ENCODE measurements around the gene GIT1. TPM values are rescaled to one million over a fixed set of nuclear protein-coding genes. Genes with fewer than 3 reads are reported as not detected.
A peak's percentile ranks its signal among the peaks of the same experiment; 100 is the strongest.

The GIT1 gene
- total and polyA plus RNA-seq, 2 of the 13 experiments (the other 11 are each of a cell fraction or from before 2014, with no cell fraction given): 14.2 to 30.8 TPM

DNA sequence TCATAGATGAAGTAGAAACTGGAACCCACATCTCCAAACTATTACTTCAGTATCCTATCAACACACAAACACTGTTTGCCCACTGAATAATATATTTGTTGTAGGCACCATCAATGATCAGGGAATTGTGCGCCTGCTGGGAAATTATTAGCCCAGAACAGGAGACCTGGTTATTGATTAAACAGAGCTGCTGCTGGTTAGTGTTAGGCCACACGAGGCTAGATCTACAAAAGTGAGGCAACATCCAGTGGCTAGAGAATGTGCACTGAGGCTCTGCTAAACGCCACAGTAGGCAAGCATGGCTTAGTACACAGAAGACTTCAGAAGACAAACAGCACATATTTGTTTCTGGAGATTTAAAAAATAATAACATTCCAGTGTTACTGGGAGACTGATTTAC, 33.6 kb downstream of the GIT1 start (continued):
- no peak for TF ChIP-seq ZNF564 (CRISPR knock-in tag; IDR thresholded peaks at IDR 0.05)
- TF ChIP-seq, protein P1, sequence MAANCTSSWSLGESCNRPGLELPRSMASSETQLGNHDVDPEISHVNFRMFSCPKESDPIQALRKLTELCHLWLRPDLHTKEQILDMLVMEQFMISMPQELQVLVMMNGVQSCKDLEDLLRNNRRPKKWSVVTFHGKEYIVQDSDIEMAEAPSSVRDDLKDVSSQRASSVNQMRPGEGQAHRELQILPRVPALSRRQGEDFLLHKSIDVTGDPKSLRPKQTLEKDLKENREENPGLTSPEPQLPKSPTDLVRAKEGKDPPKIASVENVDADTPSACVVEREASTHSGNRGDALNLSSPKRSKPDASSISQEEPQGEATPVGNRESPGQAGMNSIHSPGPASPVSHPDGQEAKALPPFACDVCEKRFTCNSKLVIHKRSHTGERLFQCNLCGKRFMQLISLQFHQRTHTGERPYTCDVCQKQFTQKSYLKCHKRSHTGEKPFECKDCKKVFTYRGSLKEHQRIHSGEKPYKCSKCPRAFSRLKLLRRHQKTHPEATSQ (CRISPR knock-in tag; IDR thresholded peaks at IDR 0.05; ENCODE audit: borderline replicate concordance): no peak
- TF ChIP-seq ZNF160 (CRISPR knock-in tag; IDR thresholded peaks at IDR 0.05): no peak
- no peak for TF ChIP-seq RFX3 (CRISPR knock-in tag; IDR thresholded peaks at IDR 0.05)
- no peak for TF ChIP-seq ZNF660 (CRISPR knock-in tag; IDR thresholded peaks at IDR 0.05; ENCODE audit: borderline replicate concordance, low read depth)
- TF ChIP-seq PITX1 (CRISPR knock-in tag; IDR thresholded peaks at IDR 0.05): no peak
- no peak for TF ChIP-seq MYNN (CRISPR knock-in tag; IDR thresholded peaks at IDR 0.05; ENCODE audit: low read depth)
- TF ChIP-seq ZNF496 (CRISPR knock-in tag; IDR thresholded peaks at IDR 0.05; ENCODE audit: insufficient replicate concordance): no peak
- no peak for TF ChIP-seq ZNF766 (CRISPR knock-in tag; IDR thresholded peaks at IDR 0.05; ENCODE audit: borderline replicate concordance)
- peak; percentile 57; the same call in 1 of the 2 replicates for TF ChIP-seq THAP11 (CRISPR knock-in tag; IDR thresholded peaks at IDR 0.05)
- no peak for TF ChIP-seq ZSCAN29 (CRISPR knock-in tag; conservative IDR thresholded peaks at IDR 0.05)
- TF ChIP-seq ZNF839 (CRISPR knock-in tag; IDR thresholded peaks at IDR 0.05; ENCODE audit: borderline replicate concordance): no peak
- TF ChIP-seq BHLHE40 (IDR thresholded peaks at IDR 0.05; ENCODE audit: low read length): 0 out of 2 replicates have a peak, but pooled peaks have one; percentile 50
- TF ChIP-seq, protein P2, sequence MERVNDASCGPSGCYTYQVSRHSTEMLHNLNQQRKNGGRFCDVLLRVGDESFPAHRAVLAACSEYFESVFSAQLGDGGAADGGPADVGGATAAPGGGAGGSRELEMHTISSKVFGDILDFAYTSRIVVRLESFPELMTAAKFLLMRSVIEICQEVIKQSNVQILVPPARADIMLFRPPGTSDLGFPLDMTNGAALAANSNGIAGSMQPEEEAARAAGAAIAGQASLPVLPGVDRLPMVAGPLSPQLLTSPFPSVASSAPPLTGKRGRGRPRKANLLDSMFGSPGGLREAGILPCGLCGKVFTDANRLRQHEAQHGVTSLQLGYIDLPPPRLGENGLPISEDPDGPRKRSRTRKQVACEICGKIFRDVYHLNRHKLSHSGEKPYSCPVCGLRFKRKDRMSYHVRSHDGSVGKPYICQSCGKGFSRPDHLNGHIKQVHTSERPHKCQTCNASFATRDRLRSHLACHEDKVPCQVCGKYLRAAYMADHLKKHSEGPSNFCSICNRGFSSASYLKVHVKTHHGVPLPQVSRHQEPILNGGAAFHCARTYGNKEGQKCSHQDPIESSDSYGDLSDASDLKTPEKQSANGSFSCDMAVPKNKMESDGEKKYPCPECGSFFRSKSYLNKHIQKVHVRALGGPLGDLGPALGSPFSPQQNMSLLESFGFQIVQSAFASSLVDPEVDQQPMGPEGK (CRISPR knock-in tag; IDR thresholded peaks at IDR 0.05): no peak; the same call in 1 of the 2 replicates
- TF ChIP-seq ZSCAN30 (CRISPR knock-in tag; IDR thresholded peaks at IDR 0.05): no peak
- TF ChIP-seq NRL (CRISPR knock-in tag; IDR thresholded peaks at IDR 0.05; ENCODE audit: borderline replicate concordance): no peak
- TF ChIP-seq POLR2G (IDR thresholded peaks at IDR 0.05; ENCODE audit: low read depth, low read length): no peak
- TF ChIP-seq ZNF263 (CRISPR knock-in tag; IDR thresholded peaks at IDR 0.05): no peak
- no peak for TF ChIP-seq BRCA1 (CRISPR knock-in tag; IDR thresholded peaks at IDR 0.05)
- no peak for TF ChIP-seq ZBTB21 (CRISPR knock-in tag; IDR thresholded peaks at IDR 0.05)
- TF ChIP-seq PRPF4 (IDR thresholded peaks at IDR 0.05; ENCODE audit: low read depth, low read length, poor library complexity, severe bottlenecking): no peak
- no peak for TF ChIP-seq ZNF260 (CRISPR knock-in tag; IDR thresholded peaks at IDR 0.05; ENCODE audit: borderline replicate concordance, low read depth)
- TF ChIP-seq ZFP36 (IDR thresholded peaks at IDR 0.05; ENCODE audit: borderline replicate concordance, low read depth, low read length, partially characterized antibody): no peak
- peak; percentile 20; the same call in 1 of the 2 replicates for TF ChIP-seq TBX3 (IDR thresholded peaks at IDR 0.05; ENCODE audit: borderline replicate concordance)
- TF ChIP-seq ZFP82 (CRISPR knock-in tag; IDR thresholded peaks at IDR 0.05; ENCODE audit: borderline replicate concordance): no peak
- TF ChIP-seq ZNF607 (CRISPR knock-in tag; IDR thresholded peaks at IDR 0.05; ENCODE audit: borderline replicate concordance): no peak
- no peak for TF ChIP-seq PLRG1 (conservative IDR thresholded peaks at IDR 0.05)
- no peak for TF ChIP-seq ZBTB3 (CRISPR knock-in tag; IDR thresholded peaks at IDR 0.05; ENCODE audit: borderline replicate concordance, low read depth)
- no peak for TF ChIP-seq HNRNPLL (IDR thresholded peaks at IDR 0.05; ENCODE audit: low read depth, low read length, poor library complexity, severe bottlenecking)
- TF ChIP-seq ZNF382 (CRISPR knock-in tag; IDR thresholded peaks at IDR 0.05; ENCODE audit: borderline replicate concordance): no peak
- TF ChIP-seq NBN (conservative IDR thresholded peaks at IDR 0.05): no peak
